ENCODE measurements around the gene TP53BP1. TPM values are rescaled to one million over a fixed set of nuclear protein-coding genes. Genes with fewer than 3 reads are reported as not detected.

The TP53BP1 gene
- total and polyA plus RNA-seq, 4 donors: 2.7 to 12.0 (median 7.3) TPM

DNA sequence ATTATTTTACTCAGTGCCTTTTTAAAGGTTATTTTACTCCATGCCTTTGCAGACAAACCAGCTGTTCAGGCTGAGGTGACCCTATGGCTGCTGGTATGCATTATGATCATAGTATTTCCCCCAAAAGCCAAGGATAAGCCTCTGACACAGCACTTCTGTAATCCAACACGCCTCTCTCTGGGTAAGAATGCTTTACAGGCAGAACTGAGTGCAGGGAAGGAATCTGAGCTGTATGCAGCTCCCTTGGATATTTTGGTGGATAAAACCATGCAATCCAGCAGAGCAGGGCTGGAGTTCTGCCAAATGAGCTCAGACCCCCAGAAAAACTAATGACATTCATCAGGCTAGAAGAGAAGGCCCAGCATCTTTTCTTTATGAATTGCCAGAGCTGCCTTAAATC, 12.8 kb upstream of the TP53BP1 start:
- H3K27me3 ChIP-seq (ENCODE audit: control insufficient read depth in 4 of 4, insufficient read depth in 4 of 4, low read length in 3 of 4): no peaks in the 10 kb centered on the region
- H3K9me3 ChIP-seq (ENCODE audit: control insufficient read depth in 4 of 4, low read length in 3 of 4): no peaks in the 10 kb centered on the region
- H3K36me3 ChIP-seq (ENCODE audit: control insufficient read depth in 4 of 4, insufficient read depth in 3 of 4, low read depth in 1 of 4, low read length in 3 of 4): no peaks in the 10 kb centered on the region
- H3K27ac ChIP-seq (ENCODE audit: low read depth in 1 of 2, low read length in 2 of 2): no peak overlapping the region
- H3K4me1 ChIP-seq (ENCODE audit: control insufficient read depth in 4 of 4, insufficient read depth in 4 of 4, low read length in 3 of 4): peaks cover 0 to 7% (median 4%) of the 10 kb centered on the region in 4 donors
- WGBS: 71% methylated on average over 1 of the region's 1 CpG
- DNase-seq (ENCODE audit: low spot score): no peak
- TF ChIP-seq NR2F2 (IDR thresholded peaks at IDR 0.05) (no peak), RXRA (IDR thresholded peaks at IDR 0.05) (no peak), HNF4G (IDR thresholded peaks at IDR 0.05) (no peak), EGR1 (IDR thresholded peaks at IDR 0.05; ENCODE audit: low read depth in 2 of 2) (no peak), HNF4A (conservative IDR thresholded peaks at IDR 0.05) (no peak), SP1 (IDR thresholded peaks at IDR 0.05) (no peak), FOXA1 (IDR thresholded peaks at IDR 0.05) (no peak), YY1 (IDR thresholded peaks at IDR 0.05) (no peak)
- TF ChIP-seq, protein P1, sequence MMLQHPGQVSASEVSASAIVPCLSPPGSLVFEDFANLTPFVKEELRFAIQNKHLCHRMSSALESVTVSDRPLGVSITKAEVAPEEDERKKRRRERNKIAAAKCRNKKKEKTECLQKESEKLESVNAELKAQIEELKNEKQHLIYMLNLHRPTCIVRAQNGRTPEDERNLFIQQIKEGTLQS (IDR thresholded peaks at IDR 0.05): no peak
- TF ChIP-seq, protein P2, sequence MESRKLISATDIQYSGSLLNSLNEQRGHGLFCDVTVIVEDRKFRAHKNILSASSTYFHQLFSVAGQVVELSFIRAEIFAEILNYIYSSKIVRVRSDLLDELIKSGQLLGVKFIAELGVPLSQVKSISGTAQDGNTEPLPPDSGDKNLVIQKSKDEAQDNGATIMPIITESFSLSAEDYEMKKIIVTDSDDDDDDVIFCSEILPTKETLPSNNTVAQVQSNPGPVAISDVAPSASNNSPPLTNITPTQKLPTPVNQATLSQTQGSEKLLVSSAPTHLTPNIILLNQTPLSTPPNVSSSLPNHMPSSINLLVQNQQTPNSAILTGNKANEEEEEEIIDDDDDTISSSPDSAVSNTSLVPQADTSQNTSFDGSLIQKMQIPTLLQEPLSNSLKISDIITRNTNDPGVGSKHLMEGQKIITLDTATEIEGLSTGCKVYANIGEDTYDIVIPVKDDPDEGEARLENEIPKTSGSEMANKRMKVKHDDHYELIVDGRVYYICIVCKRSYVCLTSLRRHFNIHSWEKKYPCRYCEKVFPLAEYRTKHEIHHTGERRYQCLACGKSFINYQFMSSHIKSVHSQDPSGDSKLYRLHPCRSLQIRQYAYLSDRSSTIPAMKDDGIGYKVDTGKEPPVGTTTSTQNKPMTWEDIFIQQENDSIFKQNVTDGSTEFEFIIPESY (IDR thresholded peaks at IDR 0.05): no peak
- TF ChIP-seq, protein P3, sequence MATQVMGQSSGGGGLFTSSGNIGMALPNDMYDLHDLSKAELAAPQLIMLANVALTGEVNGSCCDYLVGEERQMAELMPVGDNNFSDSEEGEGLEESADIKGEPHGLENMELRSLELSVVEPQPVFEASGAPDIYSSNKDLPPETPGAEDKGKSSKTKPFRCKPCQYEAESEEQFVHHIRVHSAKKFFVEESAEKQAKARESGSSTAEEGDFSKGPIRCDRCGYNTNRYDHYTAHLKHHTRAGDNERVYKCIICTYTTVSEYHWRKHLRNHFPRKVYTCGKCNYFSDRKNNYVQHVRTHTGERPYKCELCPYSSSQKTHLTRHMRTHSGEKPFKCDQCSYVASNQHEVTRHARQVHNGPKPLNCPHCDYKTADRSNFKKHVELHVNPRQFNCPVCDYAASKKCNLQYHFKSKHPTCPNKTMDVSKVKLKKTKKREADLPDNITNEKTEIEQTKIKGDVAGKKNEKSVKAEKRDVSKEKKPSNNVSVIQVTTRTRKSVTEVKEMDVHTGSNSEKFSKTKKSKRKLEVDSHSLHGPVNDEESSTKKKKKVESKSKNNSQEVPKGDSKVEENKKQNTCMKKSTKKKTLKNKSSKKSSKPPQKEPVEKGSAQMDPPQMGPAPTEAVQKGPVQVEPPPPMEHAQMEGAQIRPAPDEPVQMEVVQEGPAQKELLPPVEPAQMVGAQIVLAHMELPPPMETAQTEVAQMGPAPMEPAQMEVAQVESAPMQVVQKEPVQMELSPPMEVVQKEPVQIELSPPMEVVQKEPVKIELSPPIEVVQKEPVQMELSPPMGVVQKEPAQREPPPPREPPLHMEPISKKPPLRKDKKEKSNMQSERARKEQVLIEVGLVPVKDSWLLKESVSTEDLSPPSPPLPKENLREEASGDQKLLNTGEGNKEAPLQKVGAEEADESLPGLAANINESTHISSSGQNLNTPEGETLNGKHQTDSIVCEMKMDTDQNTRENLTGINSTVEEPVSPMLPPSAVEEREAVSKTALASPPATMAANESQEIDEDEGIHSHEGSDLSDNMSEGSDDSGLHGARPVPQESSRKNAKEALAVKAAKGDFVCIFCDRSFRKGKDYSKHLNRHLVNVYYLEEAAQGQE (IDR thresholded peaks at IDR 0.05): no peak
- no peak overlapping the region for H3K4me3 ChIP-seq (ENCODE audit: low read depth in 1 of 3, low read length in 3 of 3)
- H3K9ac ChIP-seq (ENCODE audit: low read depth in 1 of 2, low read length in 2 of 2): no peak overlapping the region

DNA sequence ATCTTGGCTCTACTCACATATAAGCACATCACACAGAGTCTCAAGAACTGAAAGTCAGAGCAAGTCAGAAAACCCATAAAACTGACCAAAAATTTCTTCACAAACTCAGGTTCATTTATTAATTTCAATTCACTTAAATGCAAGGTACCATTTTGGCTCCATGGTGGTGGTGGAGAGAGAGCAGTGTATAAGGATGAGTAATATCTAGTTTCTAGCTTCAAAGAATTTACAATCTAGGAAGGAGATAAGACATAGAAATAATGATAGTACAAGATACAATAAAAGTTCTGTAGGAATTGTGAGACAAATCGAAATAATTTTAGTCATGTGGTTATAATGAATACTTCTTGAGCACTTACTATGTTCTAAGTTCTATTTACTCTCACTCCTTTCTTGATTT, 6.7 kb upstream of the TP53BP1 start:
- Histone ChIP-seq H3K27ac (ENCODE audit: low read depth in 1 of 2, low read length in 2 of 2) (no peak overlapping the region), H3K4me1 (ENCODE audit: control insufficient read depth in 4 of 4, insufficient read depth in 4 of 4, low read length in 3 of 4) (no peaks in the 10 kb centered on the region), H3K9me3 (ENCODE audit: control insufficient read depth in 4 of 4, low read length in 3 of 4) (no peaks in the 10 kb centered on the region), H3K36me3 (ENCODE audit: control insufficient read depth in 4 of 4, insufficient read depth in 3 of 4, low read depth in 1 of 4, low read length in 3 of 4) (no peaks in the 10 kb centered on the region), H3K4me3 (ENCODE audit: low read depth in 1 of 3, low read length in 3 of 3) (no peak overlapping the region), H3K27me3 (ENCODE audit: control insufficient read depth in 4 of 4, insufficient read depth in 4 of 4, low read length in 3 of 4) (no peaks in the 10 kb centered on the region), H3K9ac (ENCODE audit: low read depth in 1 of 2, low read length in 2 of 2) (no peak overlapping the region)
- no peak for DNase-seq (ENCODE audit: low spot score)
- 83% methylated on average over 1 of the region's 1 CpG for WGBS
- TF ChIP-seq GABPA (IDR thresholded peaks at IDR 0.05 in 1 of 2, conservative IDR thresholded peaks at IDR 0.05 in 1 of 2): no peak

- WGBS: 87% methylated on average over 3 of the region's 3 CpGs
- H3K36me3 ChIP-seq (ENCODE audit: control insufficient read depth in 4 of 4, insufficient read depth in 3 of 4, low read depth in 1 of 4, low read length in 3 of 4): no peaks in the 10 kb centered on the region
- H3K9me3 ChIP-seq (ENCODE audit: control insufficient read depth in 4 of 4, low read length in 3 of 4): no peaks in the 10 kb centered on the region
- no peak overlapping the region for H3K9ac ChIP-seq (ENCODE audit: low read depth in 1 of 2, low read length in 2 of 2)
- no peaks in the 10 kb centered on the region for H3K4me1 ChIP-seq (ENCODE audit: control insufficient read depth in 4 of 4, insufficient read depth in 4 of 4, low read length in 3 of 4)
- no peak overlapping the region for H3K4me3 ChIP-seq (ENCODE audit: low read depth in 1 of 3, low read length in 3 of 3)
- no peaks in the 10 kb centered on the region for H3K27me3 ChIP-seq (ENCODE audit: control insufficient read depth in 4 of 4, insufficient read depth in 4 of 4, low read length in 3 of 4)
- no peak for TF ChIP-seq NR2F2 (IDR thresholded peaks at IDR 0.05)
- no peak for TF ChIP-seq YY1 (IDR thresholded peaks at IDR 0.05)
- no peak for TF ChIP-seq MAX (IDR thresholded peaks at IDR 0.05)
- TF ChIP-seq FOXA2 (IDR thresholded peaks at IDR 0.05): no peak
- no peak for TF ChIP-seq RXRA (IDR thresholded peaks at IDR 0.05)
- TF ChIP-seq, protein P4, sequence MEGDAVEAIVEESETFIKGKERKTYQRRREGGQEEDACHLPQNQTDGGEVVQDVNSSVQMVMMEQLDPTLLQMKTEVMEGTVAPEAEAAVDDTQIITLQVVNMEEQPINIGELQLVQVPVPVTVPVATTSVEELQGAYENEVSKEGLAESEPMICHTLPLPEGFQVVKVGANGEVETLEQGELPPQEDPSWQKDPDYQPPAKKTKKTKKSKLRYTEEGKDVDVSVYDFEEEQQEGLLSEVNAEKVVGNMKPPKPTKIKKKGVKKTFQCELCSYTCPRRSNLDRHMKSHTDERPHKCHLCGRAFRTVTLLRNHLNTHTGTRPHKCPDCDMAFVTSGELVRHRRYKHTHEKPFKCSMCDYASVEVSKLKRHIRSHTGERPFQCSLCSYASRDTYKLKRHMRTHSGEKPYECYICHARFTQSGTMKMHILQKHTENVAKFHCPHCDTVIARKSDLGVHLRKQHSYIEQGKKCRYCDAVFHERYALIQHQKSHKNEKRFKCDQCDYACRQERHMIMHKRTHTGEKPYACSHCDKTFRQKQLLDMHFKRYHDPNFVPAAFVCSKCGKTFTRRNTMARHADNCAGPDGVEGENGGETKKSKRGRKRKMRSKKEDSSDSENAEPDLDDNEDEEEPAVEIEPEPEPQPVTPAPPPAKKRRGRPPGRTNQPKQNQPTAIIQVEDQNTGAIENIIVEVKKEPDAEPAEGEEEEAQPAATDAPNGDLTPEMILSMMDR (IDR thresholded peaks at IDR 0.05; ENCODE audit: low read depth, low read length, missing input control): no peak
- TF ChIP-seq EGR1 (IDR thresholded peaks at IDR 0.05; ENCODE audit: low read depth in 2 of 2): no peak
- TF ChIP-seq, protein P3 (IDR thresholded peaks at IDR 0.05): no peak
- TF ChIP-seq FOXA1 (IDR thresholded peaks at IDR 0.05): no peak
- TF ChIP-seq JUND (IDR thresholded peaks at IDR 0.05): no peak
- DNase-seq (ENCODE audit: low spot score): no peak
- no peak overlapping the region for H3K27ac ChIP-seq (ENCODE audit: low read depth in 1 of 2, low read length in 2 of 2)
Measured at GRCh38 chr15:43498990-43499389, 6.0 kb upstream of the TP53BP1 start.
